Glutamatergic neuron (in vitro differentiated cells): Measurements from ENCODE around the gene ANKS6. TPM values are rescaled to one million over a fixed set of nuclear protein-coding genes. Genes with fewer than 3 reads are reported as not detected.

Experiments
- DNase-seq: peaks from one replicate; pipeline ENCODE4 v3.0.0; 2022
- H3K27ac Mint-ChIP-seq: one replicate; pipeline ENCODE4 v1.8.0; 2020; ENCODE audit warnings: mild to moderate bottlenecking, mixed read lengths, inconsistent platforms; ENCODE audit not compliant: unreplicated experiment
- H3K27me3 Mint-ChIP-seq: one replicate; pipeline ENCODE4 v1.8.0; 2020; ENCODE audit warnings: mild to moderate bottlenecking, moderate library complexity, mixed read lengths, inconsistent platforms; ENCODE audit not compliant: unreplicated experiment
- H3K36me3 Mint-ChIP-seq: one replicate; pipeline ENCODE4 v1.8.0; 2020; ENCODE audit warnings: mild to moderate bottlenecking, mixed read lengths, inconsistent platforms; ENCODE audit not compliant: unreplicated experiment
- H3K4me1 Mint-ChIP-seq: one replicate; pipeline ENCODE4 v1.8.0; 2020; ENCODE audit warnings: mild to moderate bottlenecking, low read depth, mixed read lengths, inconsistent platforms; ENCODE audit not compliant: unreplicated experiment
- H3K4me3 Mint-ChIP-seq: one replicate; pipeline ENCODE4 v1.8.0; 2020; ENCODE audit warnings: mild to moderate bottlenecking, mixed read lengths, inconsistent platforms; ENCODE audit not compliant: unreplicated experiment
- H3K9me3 Mint-ChIP-seq: one replicate; pipeline ENCODE4 v1.8.0; 2020; ENCODE audit warnings: mild to moderate bottlenecking, moderate library complexity, mixed read lengths, inconsistent platforms; ENCODE audit not compliant: unreplicated experiment
- total RNA-seq: library from RNA; stranded (reverse); fragmentation: NEBNext Ultra II Directional; extraction: Animal tissue kit (Norgen Biotek cat#: 25700); gene quantifications from one replicate; pipeline ENCODE4 v1.2.1, GENCODE V29; 2021; ENCODE audit not compliant: unreplicated experiment
- TF ChIP-seq, protein P1 (sequence below): fragments of 200-600 bp; sonication (generic); IDR thresholded peaks from one replicate; pipeline ENCODE4 v1.5.0; 2021; ENCODE audit not compliant: partially characterized antibody, unreplicated experiment

ANKS6 gene
- total RNA-seq, 1 donor from 2014 or later = 15.9 TPM

DNA sequence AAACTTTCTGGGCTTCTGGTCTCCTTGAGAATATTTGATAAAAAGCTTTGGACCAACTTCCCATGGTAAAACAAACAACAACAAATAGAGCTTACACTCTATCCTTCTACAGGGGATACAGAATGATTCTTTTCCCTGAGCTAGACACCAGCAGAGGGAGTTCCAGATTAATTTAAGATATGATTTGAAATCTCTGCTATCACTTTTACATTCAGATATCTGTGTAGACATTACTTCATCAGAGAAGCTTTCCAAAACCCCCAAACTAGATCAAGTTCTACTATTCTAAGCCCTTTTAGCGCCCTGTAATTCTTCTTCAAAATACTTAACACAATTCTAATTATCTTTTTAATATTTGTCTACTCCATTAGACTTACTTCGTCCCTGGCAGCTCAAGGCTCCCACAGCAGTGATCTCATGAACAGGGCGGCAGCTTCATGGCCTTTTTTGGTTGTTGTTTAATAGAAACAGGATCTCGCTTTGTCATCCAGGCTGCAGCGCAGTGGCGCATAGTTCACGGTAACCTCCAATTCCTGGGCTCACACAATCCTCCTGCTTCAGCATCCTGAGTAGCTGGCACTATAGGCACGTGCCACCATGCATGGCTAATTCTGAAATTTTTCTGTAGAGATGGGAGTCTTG is 10.2 kb upstream of the ANKS6 start:
- no peak overlapping the region for H3K27ac Mint-ChIP-seq
- no peak overlapping the region for H3K4me3 Mint-ChIP-seq
- DNase-seq = no peak
- no peaks in the 10 kb centered on the region for H3K9me3 Mint-ChIP-seq
- H3K27me3 Mint-ChIP-seq = no peaks in the 10 kb centered on the region
- H3K4me1 Mint-ChIP-seq = peaks cover 15% of the 10 kb centered on the region
- TF ChIP-seq, protein P1, sequence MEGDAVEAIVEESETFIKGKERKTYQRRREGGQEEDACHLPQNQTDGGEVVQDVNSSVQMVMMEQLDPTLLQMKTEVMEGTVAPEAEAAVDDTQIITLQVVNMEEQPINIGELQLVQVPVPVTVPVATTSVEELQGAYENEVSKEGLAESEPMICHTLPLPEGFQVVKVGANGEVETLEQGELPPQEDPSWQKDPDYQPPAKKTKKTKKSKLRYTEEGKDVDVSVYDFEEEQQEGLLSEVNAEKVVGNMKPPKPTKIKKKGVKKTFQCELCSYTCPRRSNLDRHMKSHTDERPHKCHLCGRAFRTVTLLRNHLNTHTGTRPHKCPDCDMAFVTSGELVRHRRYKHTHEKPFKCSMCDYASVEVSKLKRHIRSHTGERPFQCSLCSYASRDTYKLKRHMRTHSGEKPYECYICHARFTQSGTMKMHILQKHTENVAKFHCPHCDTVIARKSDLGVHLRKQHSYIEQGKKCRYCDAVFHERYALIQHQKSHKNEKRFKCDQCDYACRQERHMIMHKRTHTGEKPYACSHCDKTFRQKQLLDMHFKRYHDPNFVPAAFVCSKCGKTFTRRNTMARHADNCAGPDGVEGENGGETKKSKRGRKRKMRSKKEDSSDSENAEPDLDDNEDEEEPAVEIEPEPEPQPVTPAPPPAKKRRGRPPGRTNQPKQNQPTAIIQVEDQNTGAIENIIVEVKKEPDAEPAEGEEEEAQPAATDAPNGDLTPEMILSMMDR = no peak
- H3K36me3 Mint-ChIP-seq = no peaks in the 10 kb centered on the region

DNA sequence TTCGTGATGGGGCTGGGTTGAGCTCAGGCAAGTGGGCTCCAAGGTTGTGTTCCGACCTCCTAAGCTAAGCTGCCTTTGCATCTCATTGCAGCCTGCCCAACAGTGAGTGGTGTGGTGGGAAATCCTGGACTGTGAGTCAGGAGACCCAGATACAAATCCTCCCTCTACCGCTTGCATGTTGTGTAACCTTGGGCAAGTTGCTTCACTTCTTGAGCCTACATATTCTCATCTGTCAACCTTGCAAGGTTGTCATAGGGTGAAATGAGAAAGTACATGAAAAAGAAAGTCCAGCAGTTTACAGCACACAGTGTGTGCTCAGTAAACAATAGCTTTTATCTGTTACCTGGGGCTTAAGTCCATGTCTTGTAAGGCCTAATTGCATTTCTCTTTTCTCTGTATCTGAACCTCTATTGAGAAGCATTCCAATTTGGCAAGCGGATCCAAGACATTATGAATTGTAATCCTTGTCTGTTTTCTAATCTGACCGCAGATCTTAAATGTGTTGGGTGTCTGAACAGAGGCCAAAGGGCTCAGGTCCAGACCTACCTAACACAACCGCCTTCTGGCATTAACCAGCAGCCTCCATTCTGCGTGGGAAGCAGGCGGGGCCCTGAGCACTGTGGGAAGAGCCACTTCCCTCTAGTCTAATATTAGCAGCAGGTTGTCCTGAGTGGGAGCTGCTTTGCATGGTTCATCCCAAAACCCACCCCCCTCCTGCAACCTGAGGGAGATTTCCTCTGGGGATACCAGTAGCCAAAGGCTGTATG is 9.3 kb upstream of the ANKS6 start:
- Mint-ChIP-seq H3K27ac (no peak overlapping the region), H3K27me3 (no peaks in the 10 kb centered on the region), H3K36me3 (no peaks in the 10 kb centered on the region), H3K4me3 (no peak overlapping the region), H3K9me3 (no peaks in the 10 kb centered on the region), H3K4me1 (peaks cover 15% of the 10 kb centered on the region)
- DNase-seq = no peak
- TF ChIP-seq, protein P1 = no peak

DNA sequence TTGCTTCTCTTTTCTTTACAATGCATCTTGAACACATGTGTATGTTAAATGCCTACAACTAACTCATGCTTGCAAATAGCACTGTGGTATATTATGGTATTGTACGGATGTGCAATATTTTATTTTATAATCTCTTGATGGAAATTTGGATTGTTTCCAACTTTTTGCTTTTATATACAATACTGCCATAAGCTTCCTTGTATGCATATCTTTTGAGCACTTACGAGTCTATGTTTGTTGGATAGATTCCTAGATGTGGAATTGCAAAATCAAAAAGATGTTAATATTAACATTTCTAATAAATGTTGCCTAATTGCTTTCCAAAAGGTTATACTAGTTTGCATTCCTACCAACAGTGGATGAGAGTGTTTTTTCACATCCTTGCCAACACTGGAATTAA is 7.7 kb upstream of the ANKS6 start:
- Mint-ChIP-seq H3K27ac (no peak overlapping the region), H3K9me3 (no peaks in the 10 kb centered on the region), H3K4me3 (no peak overlapping the region), H3K27me3 (no peaks in the 10 kb centered on the region), H3K4me1 (peaks cover 10% of the 10 kb centered on the region), H3K36me3 (no peaks in the 10 kb centered on the region)
- DNase-seq = no peak
- TF ChIP-seq, protein P1 = no peak

DNA sequence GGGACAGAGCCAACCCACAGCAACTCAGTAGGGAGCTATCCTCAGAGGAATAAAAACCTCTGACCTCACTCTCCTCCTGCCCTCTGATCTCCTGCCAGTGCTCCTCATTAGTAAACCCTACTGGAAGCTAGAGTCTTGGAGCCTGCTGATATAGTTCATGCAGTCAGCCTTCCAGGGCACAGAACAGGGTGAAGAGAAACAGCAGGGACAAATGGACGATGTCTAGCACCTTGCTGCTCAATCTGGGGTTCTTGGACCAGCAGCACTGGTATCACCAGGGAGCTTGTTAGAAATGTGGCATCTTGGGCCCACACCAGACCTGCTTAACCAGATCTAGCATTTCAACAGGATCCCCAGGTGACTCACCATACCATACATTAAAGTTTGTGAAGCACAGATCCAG is 5.6 kb upstream of the ANKS6 start:
- Mint-ChIP-seq H3K36me3 (peaks cover 9% of the 10 kb centered on the region), H3K27me3 (peaks cover 3% of the 10 kb centered on the region), H3K4me1 (peaks cover 8% of the 10 kb centered on the region), H3K4me3 (no peak overlapping the region), H3K9me3 (peaks cover 2% of the 10 kb centered on the region), H3K27ac (no peak overlapping the region)
- TF ChIP-seq, protein P1 = no peak
- DNase-seq = no peak

DNA sequence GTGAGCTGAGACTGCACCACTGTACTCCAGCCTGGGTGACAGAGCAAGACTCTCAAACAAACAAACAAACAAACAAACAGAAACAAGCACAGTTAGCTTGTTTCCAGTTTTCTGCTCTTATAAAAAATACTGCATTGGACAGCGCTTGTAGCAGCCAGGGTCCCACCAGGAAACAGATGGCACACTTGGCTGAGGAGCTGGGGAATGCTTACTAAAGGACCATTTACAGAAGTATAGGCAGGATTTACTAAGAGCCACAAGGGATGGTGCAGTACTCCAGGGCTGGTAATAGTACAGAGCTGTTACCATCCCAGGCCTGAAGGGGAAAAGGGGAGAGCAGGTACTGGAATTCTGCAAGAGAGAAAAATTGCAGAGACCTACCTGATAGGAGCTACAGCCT is 5.2 kb upstream of the ANKS6 start:
- TF ChIP-seq, protein P1 = no peak
- H3K27me3 Mint-ChIP-seq = peaks cover 4% of the 10 kb centered on the region
- H3K36me3 Mint-ChIP-seq = peaks cover 9% of the 10 kb centered on the region
- peaks cover 7% of the 10 kb centered on the region for H3K4me1 Mint-ChIP-seq
- peaks cover 2% of the 10 kb centered on the region for H3K9me3 Mint-ChIP-seq
- no peak overlapping the region for H3K4me3 Mint-ChIP-seq
- H3K27ac Mint-ChIP-seq = no peak overlapping the region
- DNase-seq = no peak
